Measurements from ENCODE around the gene ZNF655. TPM values are rescaled to one million over a fixed set of nuclear protein-coding genes. Genes with fewer than 3 reads are reported as not detected.
A peak's percentile ranks its signal among the peaks of the same experiment; 100 is the strongest.

Gene ZNF655
- total RNA-seq, 1 donor from 2014 or later, result 10.0 TPM

DNA sequence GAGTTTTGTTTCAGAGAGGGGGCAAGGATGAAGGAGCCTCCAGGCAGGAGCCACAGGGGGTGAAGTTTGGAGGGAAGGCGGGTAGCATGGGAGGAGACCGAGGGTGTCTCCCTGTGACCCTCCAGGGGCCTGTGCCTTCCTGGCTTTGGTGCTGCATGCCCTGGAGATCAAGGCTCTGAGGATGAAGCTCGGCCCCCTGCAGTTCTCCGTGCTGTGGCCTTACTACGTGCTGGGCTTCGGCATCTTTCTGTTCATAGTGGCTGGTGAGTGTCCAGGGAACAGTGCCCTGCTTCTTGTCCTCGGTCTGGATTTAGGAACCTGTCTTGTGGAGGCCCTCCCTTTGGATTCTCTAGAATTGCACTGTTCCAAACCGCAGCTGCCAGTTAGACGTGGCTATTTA, 49.1 kb downstream of the ZNF655 start:
- DNase-seq, result no peak

- no peak for DNase-seq
Observed at GRCh38 chr7:99614495-99614894, 56.1 kb downstream of the ZNF655 start.

DNA sequence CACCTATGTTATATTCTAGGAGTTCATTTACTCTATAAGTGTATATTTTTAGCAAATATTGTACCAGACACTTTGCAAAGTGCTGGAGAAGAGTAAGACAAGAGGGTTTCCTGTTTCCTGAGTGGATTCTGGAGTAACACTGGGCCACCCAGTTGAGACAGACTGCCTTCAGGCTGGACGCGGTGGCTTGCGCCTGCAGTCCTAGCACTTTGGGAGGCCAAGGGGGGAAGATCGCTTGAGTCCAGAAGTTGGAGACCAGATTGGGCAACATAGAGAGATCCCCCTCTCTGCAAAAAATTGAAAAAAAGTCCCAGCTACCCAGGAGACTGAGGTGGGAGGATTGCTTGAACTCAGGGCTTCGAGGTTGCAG, 57.5 kb downstream of the ZNF655 start:
- no peak for DNase-seq

DNA sequence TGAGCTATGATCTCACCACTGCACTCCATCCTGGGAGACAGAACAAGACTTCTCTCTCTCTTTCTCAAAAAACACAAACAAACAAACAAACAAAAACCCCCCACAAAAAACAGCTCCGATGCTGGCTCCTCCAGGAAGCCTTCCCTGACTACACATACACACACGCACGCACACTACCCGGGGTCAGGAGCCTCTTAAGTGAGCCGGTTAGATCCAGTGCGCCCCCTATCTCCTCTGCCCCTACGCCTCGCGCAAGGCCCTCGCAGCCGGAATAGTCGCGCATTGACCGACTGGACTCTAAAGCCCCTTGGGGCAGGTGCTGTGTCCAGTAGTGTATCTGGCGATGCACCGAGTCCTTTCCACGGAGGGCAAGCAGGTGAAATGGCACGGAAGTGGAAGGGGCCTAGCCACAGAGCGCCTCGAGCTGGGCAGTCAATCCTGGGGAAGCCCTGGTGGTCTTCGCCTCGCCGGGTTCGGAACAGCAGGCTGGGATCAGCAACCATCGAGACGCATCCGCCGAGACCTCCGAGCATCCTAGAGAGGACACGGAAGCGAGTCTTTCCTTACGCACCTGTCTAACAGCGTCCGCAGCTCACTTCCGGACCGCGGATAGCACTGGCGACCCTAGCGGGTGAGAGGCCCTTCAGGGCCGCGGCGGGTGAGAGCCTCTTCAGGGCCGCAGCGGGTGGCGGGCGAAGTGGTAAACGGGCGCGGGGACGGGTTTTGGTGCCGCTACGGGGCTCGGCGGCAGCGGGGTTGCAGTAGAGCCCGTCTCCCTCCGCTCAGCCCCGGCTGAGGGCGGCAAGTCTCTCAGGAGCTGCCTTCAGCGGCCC, 58.1 kb downstream of the ZNF655 start, which contains the start of gene ZSCAN25:
TSS of gene ZSCAN25 (plus strand) at position 588 of the 833 bp plus-strand sequence. CDS start 2,661 bp downstream, outside the sequence.
- peak; percentile 96 for DNase-seq

DNA sequence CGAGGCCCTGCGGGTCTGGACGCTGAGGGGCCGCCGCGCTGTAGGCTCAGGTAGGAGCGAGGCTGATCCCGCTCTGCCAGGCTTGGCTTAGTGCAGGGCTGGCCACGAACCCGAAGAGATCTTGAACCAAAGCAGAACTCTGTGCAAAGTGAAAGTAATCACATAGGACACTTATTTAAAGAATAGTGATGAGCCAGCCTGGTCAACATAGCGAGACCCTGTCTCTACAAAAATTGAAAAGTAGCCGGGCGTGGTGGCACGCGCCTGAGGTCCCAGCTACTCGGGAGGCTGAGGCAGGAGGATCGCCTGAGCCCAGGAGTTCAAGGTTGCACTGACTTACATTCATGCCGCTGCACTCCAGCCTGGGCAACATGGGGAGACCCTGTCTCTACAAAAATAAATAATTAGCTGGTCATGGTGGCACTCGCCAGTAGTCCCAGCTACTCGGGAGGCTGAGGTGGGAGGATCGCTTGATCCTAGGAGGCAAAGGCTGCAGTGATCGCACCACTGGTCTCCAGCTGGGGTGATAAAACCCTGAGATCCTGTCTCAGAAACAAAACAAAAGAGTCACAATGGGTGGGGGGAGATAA, 58.8 kb downstream of the ZNF655 start:
- DNase-seq, result no peak

DNA sequence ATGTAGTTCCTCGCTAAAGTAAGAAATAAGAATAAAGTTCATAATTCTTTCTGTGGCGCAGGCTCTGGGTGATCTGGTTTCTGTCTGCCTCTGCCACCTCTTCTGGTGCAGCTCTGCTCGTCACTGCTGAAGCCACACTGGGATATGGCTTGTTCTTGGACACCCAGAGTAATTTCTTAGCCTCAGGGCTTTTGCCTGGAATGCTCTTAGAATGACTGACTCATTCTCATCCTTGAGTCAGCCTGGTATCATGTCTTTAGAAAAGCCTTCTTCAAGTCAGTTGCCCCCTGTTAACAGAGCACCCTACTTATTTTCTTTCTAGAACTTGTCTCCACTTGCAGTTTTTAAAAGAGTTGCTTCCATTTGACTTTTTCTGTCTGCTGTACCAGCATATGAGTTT, 60.3 kb downstream of the ZNF655 start:
- no peak for DNase-seq

- DNase-seq, result no peak
Observed at GRCh38 chr7:99619571-99620130, 61.2 kb downstream of the ZNF655 start.

DNA sequence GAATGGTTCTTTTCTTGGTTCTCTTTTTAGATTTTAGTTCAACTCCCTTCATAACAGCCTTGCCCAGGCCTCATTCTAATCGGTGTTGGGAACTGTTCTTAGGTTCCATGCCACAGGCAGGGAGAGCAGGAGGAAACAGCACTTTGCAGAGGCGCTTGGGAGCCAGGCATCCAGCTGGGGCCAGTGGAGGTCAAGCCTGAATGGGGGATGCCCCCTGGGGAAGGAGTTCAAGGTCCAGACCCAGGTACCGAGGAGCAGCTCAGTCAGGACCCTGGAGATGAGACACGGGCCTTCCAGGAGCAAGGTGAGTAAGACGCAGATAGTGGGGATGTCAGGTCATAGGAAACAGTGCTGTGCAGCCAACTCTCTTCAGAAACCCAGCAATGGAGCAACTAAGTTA, 62.8 kb downstream of the ZNF655 start:
- DNase-seq, result no peak

DNA sequence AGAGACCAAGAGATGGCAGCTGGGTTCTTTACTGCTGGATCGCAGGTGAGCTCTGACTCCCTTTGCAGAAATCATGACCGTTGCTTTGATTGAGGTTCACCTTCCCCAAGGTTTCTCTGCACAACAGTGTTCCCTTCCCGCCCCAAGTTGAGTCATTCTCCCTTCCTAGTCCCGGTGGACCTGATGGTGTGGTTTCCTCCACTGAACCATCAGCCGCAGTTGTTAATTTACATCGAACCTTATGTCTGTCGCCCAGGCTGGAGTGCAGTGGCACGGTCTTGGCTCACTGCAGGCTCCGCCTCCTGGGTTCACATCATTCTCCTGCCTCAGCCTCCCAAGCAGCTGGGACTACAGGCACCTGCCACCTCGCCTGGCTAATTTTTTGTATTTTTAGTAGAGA, 64.2 kb downstream of the ZNF655 start:
- no peak for DNase-seq

- peak; percentile 5 for DNase-seq
Observed at GRCh38 chr7:99623091-99623693, 64.8 kb downstream of the ZNF655 start.

GRCh38 chr7:99623702-99624447, 65.4 kb downstream of the ZNF655 start:
- no peak for DNase-seq

DNA sequence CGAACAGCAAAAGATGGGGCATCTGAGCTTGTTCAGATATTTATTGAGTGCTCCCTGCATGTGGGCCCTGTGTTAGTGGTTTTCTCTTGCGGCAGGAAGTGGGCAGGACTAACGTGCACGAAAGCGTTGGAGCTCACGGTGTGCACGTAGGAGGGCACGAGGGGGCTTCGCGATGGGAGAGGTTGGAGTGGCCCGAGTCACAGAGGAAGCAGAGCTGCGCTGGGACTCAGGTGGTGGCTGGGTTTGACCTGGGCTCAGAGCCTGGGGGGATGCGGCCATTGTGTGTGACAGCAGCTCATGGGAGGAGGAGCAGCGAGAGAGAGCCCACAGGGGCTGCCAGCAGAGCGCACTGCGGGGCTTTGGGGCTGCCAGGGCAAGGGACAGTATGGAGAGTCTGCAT, 66.0 kb downstream of the ZNF655 start:
- DNase-seq, result no peak

- no peak for DNase-seq
Observed at GRCh38 chr7:99625321-99625720, 66.9 kb downstream of the ZNF655 start.

DNA sequence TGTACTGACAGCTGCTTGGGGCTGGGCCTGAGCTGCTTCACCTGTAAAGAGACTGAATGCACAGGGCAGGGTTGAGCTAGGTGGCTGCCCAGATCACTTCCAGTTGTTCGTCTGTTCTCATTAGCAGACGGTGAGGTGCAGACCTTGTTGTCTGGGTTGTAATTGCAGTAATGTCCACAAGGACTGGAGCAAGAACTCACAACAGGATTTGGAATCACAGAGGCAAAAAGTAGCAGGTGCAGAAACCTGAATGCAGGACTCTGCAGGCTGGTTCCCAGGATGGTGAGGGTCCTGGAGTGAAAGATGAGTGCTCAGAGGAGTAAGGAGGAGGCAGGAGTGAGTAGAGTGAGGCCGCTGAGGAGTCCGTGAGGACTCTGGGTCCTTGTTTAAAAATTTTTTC, 67.5 kb downstream of the ZNF655 start:
- DNase-seq, result no peak

Other genes starting within 250 kb of the ZNF655 start
- gene ARPC1A, start 232.7 kb upstream of the ZNF655 start, total RNA-seq, result 210 and 276 TPM in 2 replicates
- 464 and 901 TPM in 2 replicates for gene ARPC1B, start 183.9 kb upstream of the ZNF655 start, total RNA-seq
- 52.9 and 74.3 TPM in 2 replicates for gene PDAP1, start 150.0 kb upstream of the ZNF655 start, total RNA-seq
- 76.4 and 86.7 TPM in 2 replicates for gene BUD31, start 149.7 kb upstream of the ZNF655 start, total RNA-seq
- 5.5 and 6.8 TPM in 2 replicates for gene PTCD1, start 119.8 kb upstream of the ZNF655 start, total RNA-seq
- 24.7 and 28.1 TPM in 2 replicates for gene CPSF4, start 119.7 kb upstream of the ZNF655 start, total RNA-seq
- 230 and 561 TPM in 2 replicates for gene ATP5MF, start 92.5 kb upstream of the ZNF655 start, total RNA-seq
- gene ZNF789, start 85.8 kb upstream of the ZNF655 start, total RNA-seq, result 4.7 and 6.1 TPM in 2 replicates
- gene ZNF394, start 58.4 kb upstream of the ZNF655 start, total RNA-seq, result 26.0 and 41.7 TPM in 2 replicates
- 11.2 and 15.2 TPM in 2 replicates for gene ZKSCAN5, start 54.0 kb upstream of the ZNF655 start, total RNA-seq
- gene FAM200A, start 6.5 kb upstream of the ZNF655 start, total RNA-seq, result 6.1 TPM in 2 replicates
- gene TMEM225B, start 39.6 kb downstream of the ZNF655 start, total RNA-seq, result 0.09 and 0.17 TPM in 2 replicates
- 14.8 and 17.9 TPM in 2 replicates for gene ZSCAN25, start 58.3 kb downstream of the ZNF655 start, total RNA-seq
- gene CYP3A5, start 121.4 kb downstream of the ZNF655 start, total RNA-seq, result not detected in 2 replicates
- gene CYP3A7, start 176.6 kb downstream of the ZNF655 start, total RNA-seq, result not detected in 2 replicates
- gene CYP3A4, start 225.5 kb downstream of the ZNF655 start, total RNA-seq, result not detected in 2 replicates

Data from dermis blood vessel endothelial cell (primary cell).